Brain pericyte (primary cell): ENCODE data around the gene SLC18A2.
"Not testable (repeated sequence)": the region's sequence is repeated elsewhere in the genome, so short reads cannot be mapped to it uniquely, and the experiment has no call there.

Experiments used
- DNase-seq: peaks from one replicate; pipeline ENCODE4 v3.0.0-alpha.2; 2012; ENCODE audit warnings: low read depth, low spot score

The SLC18A2 gene

DNA sequence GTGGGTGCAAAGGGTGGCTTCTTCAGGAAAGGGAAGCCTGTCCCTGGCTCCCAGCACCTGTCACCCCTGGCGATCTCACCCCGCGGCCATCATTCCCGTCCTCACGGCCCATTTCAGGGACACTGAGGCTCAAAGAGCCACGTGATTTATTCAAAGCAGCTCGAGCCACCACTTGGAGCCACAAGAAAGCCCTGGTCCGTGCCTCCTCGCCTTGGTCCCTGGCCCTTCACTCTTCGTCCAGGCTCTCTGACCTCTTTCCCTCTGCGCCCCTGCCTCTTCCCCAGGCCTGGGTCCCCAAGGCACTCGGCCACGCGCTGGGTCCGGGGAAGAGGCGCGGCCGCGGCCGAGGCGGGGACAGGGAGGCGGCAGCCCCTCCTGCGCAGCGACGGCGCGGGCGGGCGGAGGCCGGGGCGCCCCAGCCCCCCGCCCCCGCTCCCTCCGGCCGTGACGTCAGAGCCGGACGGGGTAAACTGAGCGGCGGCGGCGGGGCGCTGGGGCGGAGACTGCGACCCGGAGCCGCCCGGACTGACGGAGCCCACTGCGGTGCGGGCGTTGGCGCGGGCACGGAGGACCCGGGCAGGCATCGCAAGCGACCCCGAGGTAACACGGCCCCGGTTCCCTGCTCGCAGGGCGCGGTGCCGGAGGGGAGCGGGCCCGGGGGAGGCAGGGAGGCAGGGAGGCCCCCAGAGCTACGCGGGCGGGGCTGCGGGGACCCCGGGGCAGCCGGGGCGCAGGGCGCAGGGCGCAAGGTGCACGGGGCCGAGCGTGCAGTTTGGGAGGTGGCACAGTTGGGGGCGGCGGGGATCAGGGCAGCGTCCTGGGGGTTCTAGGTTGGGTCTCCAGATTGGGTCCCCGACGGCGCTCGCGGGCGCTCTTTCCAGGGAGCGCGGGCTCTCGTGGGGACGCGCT is at the start of gene SLC18A2:
Gene SLC18A2 (plus strand): TSS at position 494 of the 909 bp plus-strand sequence. CDS start 580 bp downstream, outside the sequence.
- no peak for DNase-seq

GRCh38 chr10:117197189-117197588 is 43.7 kb upstream of the SLC18A2 start, which contains the start of gene KCNK18:
TSS of gene KCNK18 (plus strand) at chr10:117197489. CDS start at chr10:117197489, 0 bp downstream.
- DNase-seq, result no peak

DNA sequence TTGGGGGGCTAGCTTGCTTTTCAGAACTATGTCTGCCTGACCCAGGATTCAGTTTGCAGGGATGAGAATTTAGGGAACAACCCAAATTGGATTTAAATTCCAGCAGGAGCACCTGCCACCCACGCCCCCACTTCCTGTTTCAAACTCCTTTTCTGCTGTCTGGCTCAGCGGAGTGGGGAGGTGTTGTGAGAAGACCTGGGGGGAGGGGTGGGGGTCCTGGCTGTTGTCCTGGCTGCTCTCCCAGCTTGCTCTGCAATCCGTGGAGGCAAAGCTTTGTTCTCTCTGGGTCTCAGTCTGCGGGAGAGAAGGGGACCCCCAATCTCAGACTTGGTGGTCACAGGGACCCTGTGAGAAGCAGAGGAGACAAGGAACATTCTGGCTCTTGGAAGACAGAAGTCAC is 42.8 kb upstream of the SLC18A2 start:
- no peak for DNase-seq

GRCh38 chr10:117201826-117202225 is 39.1 kb upstream of the SLC18A2 start:
- DNase-seq, result no peak

DNA sequence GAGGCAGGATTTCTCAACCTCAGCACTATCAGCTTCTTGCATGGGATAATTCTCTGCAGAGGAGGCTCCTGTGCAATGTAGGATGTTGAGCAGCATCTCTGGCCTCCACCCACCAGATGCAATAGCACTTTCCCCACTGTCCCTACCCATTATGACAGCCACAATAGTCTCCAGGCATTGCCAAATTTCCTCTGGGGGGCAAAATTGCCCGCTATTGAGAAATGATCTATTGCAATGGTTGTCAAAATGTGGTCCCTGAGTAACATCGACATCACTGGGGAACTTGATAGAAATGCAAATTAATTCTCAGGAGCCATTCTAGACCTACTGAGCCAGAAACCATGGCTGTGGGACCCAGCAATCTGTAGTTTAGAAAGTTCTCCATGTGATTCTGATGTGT is 36.6 kb upstream of the SLC18A2 start:
- no peak for DNase-seq

DNA sequence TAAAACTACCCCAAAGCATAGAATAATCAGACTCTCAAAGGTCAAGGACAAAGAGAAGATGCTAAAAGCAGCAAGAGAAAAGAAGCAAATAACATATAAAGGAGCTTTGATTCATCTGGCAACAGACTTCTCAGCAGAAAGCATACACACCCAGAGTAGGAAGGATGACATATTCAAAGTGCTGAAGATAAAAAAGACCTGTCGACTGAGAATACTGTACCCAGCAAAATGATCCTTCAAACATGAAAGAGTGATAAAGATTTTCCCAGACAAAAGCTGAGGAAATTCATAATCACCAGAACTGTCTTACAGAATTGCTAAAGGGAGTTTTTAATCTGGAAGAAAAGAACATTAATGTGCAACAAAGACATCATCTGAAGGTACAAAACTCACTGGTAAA is 28.7 kb upstream of the SLC18A2 start:
- no peak for DNase-seq

- DNase-seq, result no peak
Observed at GRCh38 chr10:117214401-117214800, 26.5 kb upstream of the SLC18A2 start.

- no peak for DNase-seq
Observed at GRCh38 chr10:117215079-117215478, 25.8 kb upstream of the SLC18A2 start.

DNA sequence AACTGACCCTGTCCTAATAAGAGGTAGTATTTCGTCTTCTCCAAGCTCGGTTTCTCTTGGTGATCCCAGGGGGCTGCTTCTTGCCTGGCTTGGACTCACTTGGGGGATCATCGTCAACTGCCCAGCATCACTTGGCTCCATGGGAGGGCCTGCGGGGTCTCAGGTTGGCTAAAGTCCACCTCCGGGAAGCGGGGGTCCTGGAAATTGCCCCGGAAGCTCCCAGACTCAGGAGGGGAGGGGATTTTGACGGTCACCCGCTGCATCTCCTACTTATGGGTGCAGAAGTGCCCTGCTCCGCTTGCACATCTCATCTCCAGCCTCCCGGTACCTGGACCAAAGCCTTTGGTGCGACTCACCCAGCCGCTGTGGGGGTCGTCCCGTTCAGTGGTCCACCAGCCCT is 24.9 kb upstream of the SLC18A2 start:
- DNase-seq, result no peak

DNA sequence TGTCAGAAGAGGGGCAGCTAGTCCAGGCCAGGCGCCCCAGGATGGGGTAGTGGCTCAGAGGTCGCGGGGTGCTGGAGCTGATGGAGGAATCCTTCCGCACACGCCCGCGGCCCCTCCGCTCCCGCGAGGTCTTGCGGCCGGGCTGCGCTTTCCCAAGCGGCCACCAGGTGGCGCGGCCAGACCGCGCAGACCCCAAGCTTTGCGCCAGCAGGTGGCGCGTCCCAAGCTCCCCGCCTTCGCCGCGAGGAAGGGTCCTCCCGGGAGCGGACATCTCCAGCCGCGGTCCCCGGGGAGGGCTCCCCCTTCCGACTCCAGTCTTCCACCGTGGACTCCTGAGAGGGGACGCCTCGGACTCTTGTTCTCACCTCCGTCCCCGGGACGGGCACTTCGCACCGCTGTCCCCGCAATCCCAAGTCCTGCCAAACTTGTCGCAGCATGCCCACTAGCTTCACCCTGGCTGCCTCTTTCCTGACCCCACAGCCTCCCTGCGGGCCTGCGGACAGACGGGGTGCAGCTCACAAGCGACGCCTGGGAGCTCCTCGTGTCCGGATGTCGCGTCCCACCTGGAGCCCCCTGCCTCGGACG is 24.2 kb upstream of the SLC18A2 start:
- DNase-seq, result no peak

GRCh38 chr10:117217196-117217761 is 23.6 kb upstream of the SLC18A2 start:
- no peak for DNase-seq

GRCh38 chr10:117218654-117219053 is 22.3 kb upstream of the SLC18A2 start:
- no peak for DNase-seq

DNA sequence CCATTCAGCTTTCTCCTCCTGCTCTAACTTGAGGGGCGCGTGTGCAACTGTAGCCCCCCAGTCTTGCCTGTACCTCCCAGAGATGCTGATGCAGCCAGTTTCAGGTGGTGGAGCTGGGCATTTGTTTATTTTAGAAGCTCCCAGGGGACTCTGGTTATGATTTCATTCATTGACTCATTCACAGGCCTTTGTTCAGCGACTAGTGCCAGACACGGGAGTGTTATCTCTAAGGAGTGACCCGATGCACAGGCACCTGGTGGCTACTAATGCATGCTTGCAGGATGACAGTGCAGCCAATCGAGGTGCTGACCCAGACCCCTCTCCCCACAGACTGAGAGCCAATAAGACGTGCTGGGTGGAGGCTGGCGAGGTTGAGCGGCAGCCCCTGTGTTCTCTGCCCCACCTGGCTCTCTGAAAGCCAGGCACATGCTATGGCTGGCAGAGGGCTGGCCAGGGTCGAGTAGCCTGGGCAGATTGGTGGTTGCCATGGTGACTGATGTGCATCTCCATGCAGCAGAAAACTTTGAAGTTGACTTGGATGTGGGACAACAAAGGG is 19.7 kb upstream of the SLC18A2 start:
- no peak for DNase-seq

DNA sequence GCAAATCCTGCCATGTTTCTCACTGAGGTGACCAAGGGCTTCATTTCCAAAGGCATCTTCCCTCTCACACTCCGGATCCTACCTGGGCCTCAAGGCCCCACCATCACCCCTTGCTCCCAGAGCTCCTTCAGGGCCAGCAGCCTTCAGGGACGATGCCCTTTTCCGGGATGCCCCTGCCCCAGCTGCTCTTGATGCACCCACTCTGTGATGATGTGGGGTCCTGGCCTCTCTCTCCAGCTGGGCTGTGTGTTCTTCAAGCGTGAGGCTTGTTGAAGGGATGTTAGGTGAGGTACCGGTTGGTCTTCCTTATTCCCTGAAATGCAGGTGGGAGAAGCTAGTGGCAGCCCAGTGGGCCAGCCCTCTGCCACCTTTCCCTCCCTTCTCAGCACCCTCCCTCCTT is 18.4 kb upstream of the SLC18A2 start:
- DNase-seq, result no peak

- DNase-seq, result no peak
Observed at GRCh38 chr10:117222976-117223692, 17.8 kb upstream of the SLC18A2 start.

GRCh38 chr10:117223693-117224430 is 17.1 kb upstream of the SLC18A2 start:
- DNase-seq, result no peak

- no peak for DNase-seq
Observed at GRCh38 chr10:117224881-117225280, 16.0 kb upstream of the SLC18A2 start.

- DNase-seq, result no peak
Observed at GRCh38 chr10:117226813-117227451, 14.0 kb upstream of the SLC18A2 start.

- no peak for DNase-seq
Observed at GRCh38 chr10:117228210-117228609, 12.7 kb upstream of the SLC18A2 start.

DNA sequence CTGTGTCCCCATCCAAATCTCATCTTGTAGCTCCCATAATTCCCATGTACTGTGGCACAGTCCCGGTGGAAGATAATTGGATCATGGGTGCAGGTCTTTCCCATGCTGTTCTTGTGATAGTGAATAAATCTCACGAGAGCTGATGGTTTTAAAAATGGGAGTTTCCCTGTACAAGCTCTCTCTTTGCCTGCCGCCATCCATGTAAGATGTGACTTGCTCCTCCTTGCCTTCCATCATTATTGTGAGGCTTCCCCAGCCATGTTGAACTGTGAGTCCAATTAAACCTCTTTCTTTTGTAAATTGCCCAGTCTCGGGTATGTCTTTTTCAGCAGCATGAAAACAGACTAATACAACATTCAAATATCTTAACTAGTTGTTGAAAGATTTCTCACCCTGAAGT is 10.8 kb upstream of the SLC18A2 start:
- not testable (repeated sequence) for DNase-seq
